HEK293 (cell line): Measurements from ENCODE around the gene ELK4.

Experiments used
- CTCF ChIA-PET: fragments of 350-600 bp; formaldehyde crosslinking; extraction: SDS; loops from one replicate; lab custom pipeline; 2021; ENCODE audit warnings: antibody characterized with exemption; lab: Yijun Ruan, JAX
- POLR2A ChIA-PET: fragments of 300-600 bp; formaldehyde crosslinking; extraction: SDS; loops from one replicate; lab custom pipeline; 2020; ENCODE audit warnings: antibody characterized with exemption, inconsistent platforms; lab: Yijun Ruan, JAX
- H3K27ac ChIP-seq: fragments of 200-500 bp; sonication (Bioruptor generic); 2 replicates; pipeline ENCODE4 v1.5.1; 2014; ENCODE audit warnings: low read depth, low read length, control low read depth, inconsistent platforms; ENCODE audit errors: extremely low read depth
- H3K36me3 ChIP-seq, 2 experiments: fragments of 200-500 bp in 1 of 2; sonication (Bioruptor generic) in 1 of 2; 1 replicate in 1 of 2; 2 replicates in 1 of 2; pipeline ENCODE4 v1.5.1; 2014 to 2017; ENCODE audit warnings: inconsistent platforms in 2 of 2, low read length in 2 of 2; ENCODE audit not compliant: control insufficient read depth in 2 of 2, insufficient read depth in 1 of 2
- H3K4me1 ChIP-seq: fragments of 200-500 bp; sonication (Bioruptor generic); 2 replicates; pipeline ENCODE4 v1.5.1; 2014; ENCODE audit warnings: mild to moderate bottlenecking, low read length, inconsistent platforms; ENCODE audit not compliant: control insufficient read depth, insufficient read depth
- H3K4me3 ChIP-seq: 2 replicates; pipeline ENCODE4 v1.5.1; 2011; ENCODE audit warnings: low read depth, mild to moderate bottlenecking, control low read depth, low read length, moderate library complexity
- H3K9me3 ChIP-seq: fragments of 200-500 bp; sonication (Bioruptor generic); 2 replicates; pipeline ENCODE4 v1.5.1; 2014; ENCODE audit warnings: low read depth, low read length, inconsistent platforms; ENCODE audit not compliant: control insufficient read depth, insufficient read depth
- AEBP2 ChIP-seq: fragments of 450-650 bp; formaldehyde crosslinking; IDR thresholded peaks from 2 replicates; pipeline ENCODE4 v1.5.1; 2016; ENCODE audit warnings: missing biosample characterization, missing genetic modification characterization, borderline replicate concordance
- KLF7 ChIP-seq: fragments of 450-650 bp; formaldehyde crosslinking; IDR thresholded peaks from 2 replicates; pipeline ENCODE4 v1.5.1; 2016; ENCODE audit warnings: missing biosample characterization, missing genetic modification characterization, borderline replicate concordance
- TSHZ1 ChIP-seq: fragments of 450-650 bp; formaldehyde crosslinking; IDR thresholded peaks from 2 replicates; pipeline ENCODE4 v1.5.1; 2016; ENCODE audit warnings: missing biosample characterization, missing genetic modification characterization, borderline replicate concordance
- ZIC2 ChIP-seq: fragments of 450-650 bp; formaldehyde crosslinking; IDR thresholded peaks from 2 replicates; pipeline ENCODE4 v1.5.1; 2016; ENCODE audit warnings: missing biosample characterization, missing genetic modification characterization
- ZNF112 ChIP-seq: fragments of 450-650 bp; formaldehyde crosslinking; IDR thresholded peaks from 2 replicates; pipeline ENCODE4 v1.5.0; 2017; ENCODE audit warnings: missing biosample characterization, missing genetic modification characterization
- ZNF221 ChIP-seq: fragments of 450-650 bp; formaldehyde crosslinking; IDR thresholded peaks from 2 replicates; pipeline ENCODE4 v1.5.1; 2017; ENCODE audit warnings: missing biosample characterization, missing genetic modification characterization, borderline replicate concordance
- ZNF223 ChIP-seq: fragments of 450-650 bp; formaldehyde crosslinking; IDR thresholded peaks from 2 replicates; pipeline ENCODE4 v1.5.1; 2016; ENCODE audit warnings: missing biosample characterization, missing genetic modification characterization
- ZNF24 ChIP-seq: fragments of 450-650 bp; formaldehyde crosslinking; IDR thresholded peaks from 2 replicates; pipeline ENCODE4 v1.5.1; 2016; ENCODE audit warnings: missing biosample characterization, missing genetic modification characterization
- ZNF280D ChIP-seq: fragments of 450-650 bp; formaldehyde crosslinking; IDR thresholded peaks from 2 replicates; pipeline ENCODE4 v1.5.1; 2016; ENCODE audit warnings: missing biosample characterization, missing genetic modification characterization
- ZNF37A ChIP-seq: fragments of 450-650 bp; IDR thresholded peaks from 2 replicates; pipeline ENCODE4 v1.5.1; 2018; ENCODE audit warnings: missing biosample characterization, missing genetic modification characterization
- ZNF416 ChIP-seq: fragments of 450-650 bp; formaldehyde crosslinking; IDR thresholded peaks from 2 replicates; pipeline ENCODE4 v1.5.1; 2016; ENCODE audit warnings: missing biosample characterization, missing genetic modification characterization
- ZNF501 ChIP-seq: fragments of 450-650 bp; formaldehyde crosslinking; IDR thresholded peaks from 2 replicates; pipeline ENCODE4 v1.5.1; 2016; ENCODE audit warnings: missing biosample characterization, missing genetic modification characterization
- ZNF658 ChIP-seq: fragments of 450-650 bp; formaldehyde crosslinking; IDR thresholded peaks from 2 replicates; pipeline ENCODE4; 2016; ENCODE audit warnings: missing biosample characterization, missing genetic modification characterization
- ZNF670 ChIP-seq: fragments of 450-650 bp; formaldehyde crosslinking; IDR thresholded peaks from 2 replicates; pipeline ENCODE4 v1.5.1; 2016; ENCODE audit warnings: missing biosample characterization, missing genetic modification characterization, low read depth
- ZNF701 ChIP-seq: fragments of 450-650 bp; formaldehyde crosslinking; IDR thresholded peaks from 2 replicates; pipeline ENCODE4 v1.5.1; 2016; ENCODE audit warnings: missing biosample characterization, missing genetic modification characterization
- ZNF785 ChIP-seq: fragments of 450-650 bp; formaldehyde crosslinking; IDR thresholded peaks from 2 replicates; pipeline ENCODE4 v1.5.1; 2016; ENCODE audit warnings: missing biosample characterization, missing genetic modification characterization
- ZNF792 ChIP-seq: fragments of 450-650 bp; formaldehyde crosslinking; IDR thresholded peaks from 2 replicates; pipeline ENCODE4 v1.5.1; 2016; ENCODE audit warnings: missing biosample characterization, missing genetic modification characterization
- ZNF837 ChIP-seq: fragments of 450-650 bp; formaldehyde crosslinking; IDR thresholded peaks from 2 replicates; pipeline ENCODE4 v1.5.1; 2016; ENCODE audit warnings: missing biosample characterization, missing genetic modification characterization
- TF ChIP-seq, protein P1 (sequence below): fragments of 450-650 bp; formaldehyde crosslinking; IDR thresholded peaks from 2 replicates; pipeline ENCODE4 v1.5.1; 2017; ENCODE audit warnings: missing biosample characterization, missing genetic modification characterization
- TF ChIP-seq, protein P2 (sequence below): fragments of 450-650 bp; formaldehyde crosslinking; IDR thresholded peaks from 2 replicates; pipeline ENCODE4 v1.5.1; 2016; ENCODE audit warnings: missing biosample characterization, missing genetic modification characterization
- TF ChIP-seq, protein P3 (sequence below): fragments of 450-650 bp; formaldehyde crosslinking; IDR thresholded peaks from 2 replicates; pipeline ENCODE4 v1.5.1; 2017; ENCODE audit warnings: missing biosample characterization, missing genetic modification characterization

Gene ELK4

DNA sequence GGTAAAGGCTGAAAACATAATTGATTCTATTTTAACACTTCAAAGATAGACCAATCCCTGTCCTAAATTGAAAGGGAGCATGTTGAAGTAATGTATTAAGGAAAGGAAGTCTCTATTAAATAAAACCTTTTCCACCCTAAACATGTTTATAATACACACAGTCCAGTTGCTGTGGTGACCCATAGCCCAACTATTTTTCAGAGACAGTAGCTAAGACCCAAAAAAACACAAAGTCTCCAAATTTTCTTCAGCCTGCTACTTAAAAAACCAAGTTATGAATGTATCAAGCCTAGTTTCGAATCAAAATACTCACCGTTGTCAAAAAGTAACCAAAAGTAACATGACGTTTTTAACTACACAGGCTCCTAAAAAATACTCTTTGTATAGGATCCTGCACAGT lies 1.6 kb downstream of the ELK4 start (continued):
- TF ChIP-seq, protein P1, sequence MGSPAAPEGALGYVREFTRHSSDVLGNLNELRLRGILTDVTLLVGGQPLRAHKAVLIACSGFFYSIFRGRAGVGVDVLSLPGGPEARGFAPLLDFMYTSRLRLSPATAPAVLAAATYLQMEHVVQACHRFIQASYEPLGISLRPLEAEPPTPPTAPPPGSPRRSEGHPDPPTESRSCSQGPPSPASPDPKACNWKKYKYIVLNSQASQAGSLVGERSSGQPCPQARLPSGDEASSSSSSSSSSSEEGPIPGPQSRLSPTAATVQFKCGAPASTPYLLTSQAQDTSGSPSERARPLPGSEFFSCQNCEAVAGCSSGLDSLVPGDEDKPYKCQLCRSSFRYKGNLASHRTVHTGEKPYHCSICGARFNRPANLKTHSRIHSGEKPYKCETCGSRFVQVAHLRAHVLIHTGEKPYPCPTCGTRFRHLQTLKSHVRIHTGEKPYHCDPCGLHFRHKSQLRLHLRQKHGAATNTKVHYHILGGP (tag by site-specific recombination): no peak
- no peak for TF ChIP-seq ZNF670 (tag by site-specific recombination)

GRCh38 chr1:205629751-205630150 lies 2.1 kb downstream of the ELK4 start:
- Histone ChIP-seq H3K27ac (no peak overlapping the region), H3K9me3 (no peaks in the 10 kb centered on the region), H3K4me1 (no peaks in the 10 kb centered on the region), H3K4me3 (no peak overlapping the region), H3K36me3 (peaks cover 0 to 2% of the 10 kb centered on the region in 2 experiments; a peak in 1 of 3 replicates)
- TF ChIP-seq ZNF792: no peak
- CTCF ChIA-PET: interaction anchor here (0.6 to 1.3 kb wide), 6 partner anchors 28 to 270 kb away, joined by 3 to 10 read pairs (median 4); no protein-coding TSS in a partner anchor
- POLR2A ChIA-PET: no interaction called here

DNA sequence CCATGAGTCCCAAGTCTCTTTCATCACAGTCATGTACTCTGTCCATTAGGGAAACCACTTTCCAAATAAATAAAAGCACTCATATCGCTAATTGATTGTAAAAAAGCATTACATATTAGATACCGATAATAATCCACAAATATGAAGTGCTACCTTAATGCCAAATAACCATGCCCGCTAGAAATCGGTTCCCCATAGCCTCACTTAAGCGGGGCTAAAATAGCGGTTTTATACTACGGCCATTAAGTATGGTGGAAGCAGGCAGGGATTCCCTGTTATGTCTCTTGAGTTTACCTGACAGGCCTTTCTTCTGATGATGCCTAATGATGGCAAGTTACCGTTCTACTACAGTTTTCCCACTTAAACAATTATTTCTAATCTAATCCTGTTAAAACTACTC lies 3.9 kb downstream of the ELK4 start:
- ChIA-PET POLR2A (no interaction called here), CTCF (no interaction called here)
- Histone ChIP-seq H3K4me1 (no peaks in the 10 kb centered on the region), H3K27ac (no peak overlapping the region), H3K9me3 (no peaks in the 10 kb centered on the region), H3K36me3 (peaks cover 3 to 12% of the 10 kb centered on the region in 2 experiments), H3K4me3 (no peak overlapping the region)
- TF ChIP-seq ZNF416 (tag by site-specific recombination): no peak
- TF ChIP-seq, protein P2, sequence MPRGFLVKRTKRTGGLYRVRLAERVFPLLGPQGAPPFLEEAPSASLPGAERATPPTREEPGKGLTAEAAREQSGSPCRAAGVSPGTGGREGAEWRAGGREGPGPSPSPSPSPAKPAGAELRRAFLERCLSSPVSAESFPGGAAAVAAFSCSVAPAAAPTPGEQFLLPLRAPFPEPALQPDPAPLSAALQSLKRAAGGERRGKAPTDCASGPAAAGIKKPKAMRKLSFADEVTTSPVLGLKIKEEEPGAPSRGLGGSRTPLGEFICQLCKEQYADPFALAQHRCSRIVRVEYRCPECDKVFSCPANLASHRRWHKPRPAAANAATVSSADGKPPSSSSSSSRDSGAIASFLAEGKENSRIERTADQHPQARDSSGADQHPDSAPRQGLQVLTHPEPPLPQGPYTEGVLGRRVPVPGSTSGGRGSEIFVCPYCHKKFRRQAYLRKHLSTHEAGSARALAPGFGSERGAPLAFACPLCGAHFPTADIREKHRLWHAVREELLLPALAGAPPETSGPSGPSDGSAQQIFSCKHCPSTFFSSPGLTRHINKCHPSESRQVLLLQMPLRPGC (tag by site-specific recombination): no peak
- TF ChIP-seq ZIC2: no peak
- no peak for TF ChIP-seq ZNF658 (tag by site-specific recombination)
- no peak for TF ChIP-seq ZNF785 (tag by site-specific recombination)
- no peak for TF ChIP-seq ZNF112
- TF ChIP-seq ZNF280D (tag by site-specific recombination): no peak
- no peak for TF ChIP-seq AEBP2 (tag by site-specific recombination)
- no peak for TF ChIP-seq ZNF221
- TF ChIP-seq KLF7 (tag by site-specific recombination): no peak
- no peak for TF ChIP-seq ZNF24 (tag by site-specific recombination)
- no peak for TF ChIP-seq ZNF670 (tag by site-specific recombination)
- TF ChIP-seq ZNF501: no peak
- TF ChIP-seq TSHZ1 (tag by site-specific recombination): no peak
- TF ChIP-seq ZNF837 (tag by site-specific recombination): no peak
- TF ChIP-seq ZNF37A (tag by site-specific recombination): no peak
- no peak for TF ChIP-seq ZNF223 (tag by site-specific recombination)
- TF ChIP-seq, protein P3, sequence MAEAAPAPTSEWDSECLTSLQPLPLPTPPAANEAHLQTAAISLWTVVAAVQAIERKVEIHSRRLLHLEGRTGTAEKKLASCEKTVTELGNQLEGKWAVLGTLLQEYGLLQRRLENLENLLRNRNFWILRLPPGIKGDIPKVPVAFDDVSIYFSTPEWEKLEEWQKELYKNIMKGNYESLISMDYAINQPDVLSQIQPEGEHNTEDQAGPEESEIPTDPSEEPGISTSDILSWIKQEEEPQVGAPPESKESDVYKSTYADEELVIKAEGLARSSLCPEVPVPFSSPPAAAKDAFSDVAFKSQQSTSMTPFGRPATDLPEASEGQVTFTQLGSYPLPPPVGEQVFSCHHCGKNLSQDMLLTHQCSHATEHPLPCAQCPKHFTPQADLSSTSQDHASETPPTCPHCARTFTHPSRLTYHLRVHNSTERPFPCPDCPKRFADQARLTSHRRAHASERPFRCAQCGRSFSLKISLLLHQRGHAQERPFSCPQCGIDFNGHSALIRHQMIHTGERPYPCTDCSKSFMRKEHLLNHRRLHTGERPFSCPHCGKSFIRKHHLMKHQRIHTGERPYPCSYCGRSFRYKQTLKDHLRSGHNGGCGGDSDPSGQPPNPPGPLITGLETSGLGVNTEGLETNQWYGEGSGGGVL (tag by site-specific recombination): no peak
- TF ChIP-seq ZNF701 (tag by site-specific recombination): no peak
